DMS53 treated with DMSO at 0.1 percent for 48 hours (cell line): ENCODE measurements around the gene APOL2.

Source experiments
- DNase-seq: peaks from one replicate; lab custom pipeline; 2025; ENCODE audit not compliant: unreplicated experiment; lab: John Stamatoyannopoulos, UW

The APOL2 gene

DNA sequence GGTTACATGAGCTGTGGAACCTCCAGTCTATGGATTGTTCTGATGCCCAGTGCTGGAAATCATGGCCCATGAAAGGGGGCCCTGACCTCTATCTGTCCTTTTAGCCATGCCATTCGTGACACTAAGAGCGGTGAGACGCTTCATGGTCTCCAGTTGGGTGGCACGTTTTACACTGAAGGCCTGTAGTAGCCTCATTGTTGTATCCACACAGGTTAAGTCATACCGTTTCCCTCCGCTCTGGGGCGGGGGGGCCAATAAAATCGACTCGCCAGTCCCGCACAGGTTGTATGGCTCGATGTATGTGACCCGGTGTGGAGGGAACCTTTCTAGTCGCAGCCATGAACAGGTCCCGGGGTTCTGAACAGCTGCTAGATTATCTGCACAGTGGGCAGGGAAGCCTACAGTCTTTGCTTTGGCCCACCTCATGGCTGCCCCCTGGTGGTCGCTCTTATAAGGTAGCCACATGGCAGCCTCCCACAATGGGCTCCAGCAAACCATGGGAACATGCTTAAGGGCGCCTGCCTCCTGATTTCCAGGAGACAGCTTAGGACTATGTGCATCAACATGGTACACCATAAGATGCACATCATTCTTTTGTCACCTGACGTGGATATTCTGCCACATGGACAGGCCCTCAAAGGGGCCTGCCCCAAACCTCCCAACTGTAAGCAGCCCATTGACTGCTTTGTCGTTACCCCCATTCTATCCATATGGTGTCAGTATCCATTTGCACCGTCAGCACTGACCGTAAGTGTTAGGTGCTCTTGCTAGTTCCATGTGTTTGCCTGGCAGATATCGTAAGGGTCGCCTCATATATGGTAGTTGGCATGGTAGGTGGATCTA is 59.1 kb downstream of the APOL2 start:
- DNase-seq, result no peak

DNA sequence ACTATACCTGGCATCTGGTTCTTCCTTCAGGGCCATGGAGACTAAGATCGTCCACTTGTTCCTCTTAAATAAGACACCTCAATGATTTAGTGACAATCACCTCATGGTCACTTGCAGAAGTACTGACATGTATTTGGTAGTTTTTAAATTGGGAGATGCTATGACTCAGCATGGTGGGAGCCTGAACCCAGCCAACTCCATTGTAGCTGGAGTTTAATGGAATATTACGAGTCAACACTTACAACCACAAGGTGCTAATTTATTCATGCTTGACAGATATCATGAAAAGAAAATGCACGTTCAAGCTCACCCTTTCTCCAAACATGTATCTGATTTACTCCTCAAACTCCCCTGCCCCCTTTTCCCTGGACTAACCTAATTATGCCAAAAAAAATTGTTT is 62.2 kb downstream of the APOL2 start:
- no peak for DNase-seq
